KG1 (cell line): Measurements from ENCODE around the gene BMPR1B.

Source experiments
- DNase-seq: peaks from one replicate; lab custom pipeline; 2025; lab: John Stamatoyannopoulos, UW

BMPR1B gene

DNA sequence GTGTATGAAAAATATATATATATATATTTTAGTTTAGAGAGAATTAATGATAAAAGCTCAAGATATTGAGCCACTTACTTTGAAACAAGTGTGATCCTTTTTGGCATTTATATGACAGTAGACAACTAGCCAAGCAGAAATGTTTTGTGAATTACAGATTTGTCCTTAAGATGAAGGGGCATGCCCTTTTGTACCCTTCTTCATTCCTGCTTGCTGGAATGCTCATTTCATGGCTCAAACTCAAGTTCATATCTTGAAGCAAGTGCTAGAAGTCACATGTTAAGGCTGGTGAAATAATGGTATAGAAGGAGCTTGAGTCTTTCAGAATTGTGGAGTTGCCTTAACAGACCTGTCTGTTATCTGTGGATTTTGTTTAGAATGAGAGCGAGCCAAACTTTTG is 203.0 kb downstream of the BMPR1B start:
- no peak for DNase-seq

DNA sequence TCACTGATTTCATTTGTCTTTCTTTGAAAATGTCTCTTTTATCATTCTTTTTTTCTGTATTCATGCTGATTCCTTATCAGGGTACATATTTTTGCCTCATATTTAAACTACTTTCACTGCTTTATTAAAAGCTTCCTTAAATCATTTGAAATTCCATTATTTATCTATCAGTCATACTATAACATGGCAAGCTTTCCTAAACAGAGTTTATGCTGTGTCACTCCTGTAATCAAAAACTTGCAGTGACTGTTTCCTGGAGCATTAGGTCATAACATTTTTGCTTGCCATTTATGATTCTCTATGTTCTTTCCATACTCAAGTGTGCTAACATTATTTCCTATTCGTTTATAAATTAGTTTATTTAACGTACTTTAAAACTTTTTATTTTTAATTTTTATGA is 203.7 kb downstream of the BMPR1B start:
- no peak for DNase-seq

DNA sequence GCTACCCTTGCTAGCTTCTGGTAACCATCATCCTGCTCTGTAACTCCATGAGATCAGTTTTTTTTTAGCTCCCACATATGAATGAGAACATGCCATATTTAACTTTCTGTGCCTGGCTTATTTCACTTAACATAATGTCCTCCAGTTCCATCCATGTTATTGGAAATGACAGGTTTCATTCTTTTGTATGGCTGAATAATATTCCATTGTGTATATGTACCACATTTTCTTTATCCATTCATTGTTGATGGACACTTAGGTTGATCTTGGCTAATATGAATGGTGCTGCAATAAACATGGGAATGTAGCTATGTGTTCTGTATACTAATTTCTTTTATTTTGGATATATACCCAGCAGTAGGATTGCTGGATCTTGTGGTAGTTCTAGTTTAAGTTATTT is 204.7 kb downstream of the BMPR1B start:
- DNase-seq, result no peak

DNA sequence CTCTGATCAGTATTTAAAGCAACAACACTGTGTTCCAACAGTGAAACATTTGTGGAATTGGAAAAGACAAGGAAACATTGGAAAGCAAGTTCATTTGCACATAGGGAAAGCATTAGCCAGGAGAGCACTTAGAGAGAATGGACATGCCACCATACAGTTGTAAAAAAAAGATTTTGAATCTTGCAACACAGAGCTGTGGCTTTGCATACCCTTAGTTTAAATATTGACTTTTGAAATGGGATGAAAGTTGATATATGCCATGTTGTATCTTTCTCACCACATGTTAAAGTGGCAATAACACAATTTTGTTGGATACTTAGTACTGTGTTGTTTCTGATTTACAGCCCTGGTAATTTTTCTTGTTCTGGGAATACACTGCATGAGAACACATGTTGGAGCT is 208.1 kb downstream of the BMPR1B start:
- DNase-seq, result no peak

DNA sequence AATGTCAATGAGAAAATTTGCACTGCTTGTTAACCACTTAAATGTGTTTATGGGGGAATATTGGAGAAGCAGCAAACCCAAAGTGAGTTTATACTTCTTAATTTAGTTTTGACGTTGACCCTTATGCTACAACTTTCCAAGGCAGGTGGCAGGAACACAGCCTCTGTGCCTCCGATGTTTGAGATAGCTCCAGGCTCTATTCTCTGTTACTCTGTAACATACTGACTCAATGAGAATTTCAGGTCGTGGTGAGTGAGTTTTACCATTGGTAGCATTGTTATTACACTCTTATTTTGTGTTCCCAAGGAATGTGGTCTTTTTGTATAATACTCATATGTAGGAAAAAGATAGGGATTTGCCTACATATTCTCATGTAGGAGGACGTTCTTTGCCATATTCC is 210.7 kb downstream of the BMPR1B start:
- DNase-seq, result no peak

DNA sequence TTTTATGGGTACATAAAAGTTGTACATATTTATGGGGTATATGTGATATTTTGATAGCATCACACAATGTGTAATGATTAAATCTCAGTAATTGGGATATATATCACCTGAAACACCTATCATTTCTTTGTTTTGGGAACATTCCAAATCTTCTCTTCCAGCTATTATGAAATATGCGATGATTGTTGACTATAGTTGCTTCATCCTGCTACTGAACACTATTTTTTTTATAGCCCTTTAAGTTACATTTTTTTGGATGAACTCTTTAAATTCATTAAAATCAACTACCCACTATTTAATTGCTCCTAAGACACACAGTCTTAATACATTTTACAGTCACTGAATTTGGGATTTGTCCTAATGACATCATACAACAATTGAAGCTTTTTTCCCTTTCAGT is 212.9 kb downstream of the BMPR1B start:
- no peak for DNase-seq

DNA sequence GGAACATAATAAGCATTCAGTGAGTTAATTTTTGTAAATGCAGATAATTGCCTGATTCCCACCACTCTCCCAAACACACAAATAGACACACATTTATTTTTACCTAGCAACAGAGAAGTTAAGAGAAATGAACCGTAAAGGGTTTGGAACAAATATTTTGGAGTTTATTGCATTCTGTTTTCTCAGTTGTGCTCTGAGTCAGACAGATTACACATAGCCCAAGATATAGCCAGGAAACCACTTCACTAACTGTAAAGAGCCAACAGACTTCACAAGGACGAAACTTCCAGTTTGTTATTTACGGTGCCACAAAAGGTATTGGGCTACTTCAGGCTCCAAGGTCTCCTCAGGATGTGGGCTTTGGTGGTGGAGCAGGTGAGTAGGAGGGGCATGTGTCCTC is 217.0 kb downstream of the BMPR1B start:
- DNase-seq, result no peak

DNA sequence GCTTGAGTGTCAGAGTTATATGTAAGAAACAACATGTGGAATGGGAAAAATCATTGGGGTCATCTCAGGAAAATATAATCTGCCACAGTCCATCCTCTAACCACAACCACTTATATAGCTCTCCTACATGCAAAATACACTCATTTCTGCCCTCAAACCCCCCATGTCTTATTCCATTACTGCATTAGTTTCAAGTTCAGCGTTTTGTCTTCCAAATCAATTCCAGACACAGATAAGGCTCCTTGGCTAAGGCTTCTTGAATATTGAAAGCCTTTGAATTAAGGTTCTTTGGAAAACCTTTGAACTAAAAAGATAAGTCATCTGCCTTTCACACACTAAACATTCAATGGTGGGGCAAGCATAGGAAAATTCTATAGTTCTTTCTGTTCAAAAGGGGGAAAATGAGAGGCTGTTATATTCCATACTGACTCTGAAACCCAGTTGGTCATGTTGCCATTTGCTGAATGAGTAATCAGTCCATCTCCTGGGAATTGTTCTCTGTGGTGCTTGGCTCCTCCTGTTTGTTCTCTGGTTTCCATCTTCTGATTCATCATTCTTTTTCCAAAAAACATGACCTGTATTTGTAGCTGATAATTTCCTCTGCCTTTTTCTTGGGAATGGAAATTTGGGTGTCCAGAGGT is 218.7 kb downstream of the BMPR1B start:
- DNase-seq, result no peak

DNA sequence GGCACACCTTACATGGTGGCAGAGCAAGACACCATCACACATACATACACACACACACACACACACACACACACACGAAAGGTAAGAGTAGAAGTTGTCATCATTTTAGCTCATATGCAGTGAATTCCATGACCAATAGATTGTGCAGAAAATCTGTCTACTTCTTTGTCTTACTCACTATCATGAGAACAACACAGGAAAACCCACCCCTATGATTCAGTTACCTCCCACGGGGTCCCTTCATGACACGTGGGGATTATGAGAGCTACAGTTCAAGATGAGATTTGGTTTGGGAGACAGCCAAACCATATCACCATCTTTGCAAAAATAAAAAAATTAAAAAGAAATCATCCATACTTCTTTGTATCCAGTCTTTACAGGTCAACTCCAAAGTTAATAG is 221.1 kb downstream of the BMPR1B start:
- no peak for DNase-seq

DNA sequence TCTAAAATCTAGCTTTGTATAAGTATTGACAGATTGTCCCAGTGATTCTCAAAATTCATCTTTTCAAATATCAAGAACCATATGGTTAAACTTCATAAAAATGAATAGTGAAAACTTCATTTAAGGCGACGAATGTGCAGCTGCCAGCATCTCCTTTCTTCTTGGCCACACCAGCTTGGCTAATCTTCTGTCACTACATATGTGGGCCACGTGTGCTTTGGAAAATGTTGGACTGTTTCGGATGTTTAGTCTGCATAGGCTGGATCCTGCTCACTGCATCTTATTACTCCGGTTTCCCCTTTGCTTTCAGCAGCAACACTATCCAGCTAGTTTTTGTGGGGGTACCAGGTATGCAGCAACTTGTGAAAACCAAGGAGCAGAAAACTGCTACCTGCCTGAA is 221.9 kb downstream of the BMPR1B start:
- no peak for DNase-seq

DNA sequence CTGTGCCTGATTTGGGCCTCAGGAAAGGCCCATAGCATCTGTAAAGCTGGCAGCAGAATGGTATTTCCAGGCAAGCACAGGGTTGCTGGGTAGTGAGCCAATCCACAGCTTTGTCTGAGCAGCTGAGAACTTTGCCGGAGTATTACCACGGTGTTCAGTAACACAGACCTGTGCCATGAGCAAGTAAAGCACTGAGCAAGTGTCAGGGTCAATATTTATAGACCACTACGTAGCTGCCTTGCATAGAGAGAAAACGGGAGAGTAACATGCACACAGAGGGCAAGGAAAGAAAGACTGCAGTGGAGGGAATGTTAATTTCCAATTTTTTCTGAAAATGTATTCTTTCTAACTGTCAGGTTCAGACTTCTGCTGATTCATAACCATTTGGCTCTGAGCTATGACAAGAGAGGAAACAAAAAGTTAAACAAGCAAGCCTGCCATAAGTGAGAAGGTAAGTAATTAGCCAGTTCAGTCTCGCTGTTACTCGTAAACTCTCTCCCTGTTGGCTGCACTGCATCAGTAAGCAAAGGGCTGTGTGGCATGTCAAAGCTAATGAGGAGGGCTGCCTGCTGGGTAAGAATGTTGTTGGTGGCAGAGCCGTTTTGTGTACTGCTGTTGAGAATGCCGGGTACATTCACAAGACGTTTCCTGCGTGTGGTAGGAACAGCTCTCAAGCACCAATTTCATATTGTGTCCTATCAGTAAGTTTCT is 238.1 kb downstream of the BMPR1B start:
- no peak for DNase-seq

DNA sequence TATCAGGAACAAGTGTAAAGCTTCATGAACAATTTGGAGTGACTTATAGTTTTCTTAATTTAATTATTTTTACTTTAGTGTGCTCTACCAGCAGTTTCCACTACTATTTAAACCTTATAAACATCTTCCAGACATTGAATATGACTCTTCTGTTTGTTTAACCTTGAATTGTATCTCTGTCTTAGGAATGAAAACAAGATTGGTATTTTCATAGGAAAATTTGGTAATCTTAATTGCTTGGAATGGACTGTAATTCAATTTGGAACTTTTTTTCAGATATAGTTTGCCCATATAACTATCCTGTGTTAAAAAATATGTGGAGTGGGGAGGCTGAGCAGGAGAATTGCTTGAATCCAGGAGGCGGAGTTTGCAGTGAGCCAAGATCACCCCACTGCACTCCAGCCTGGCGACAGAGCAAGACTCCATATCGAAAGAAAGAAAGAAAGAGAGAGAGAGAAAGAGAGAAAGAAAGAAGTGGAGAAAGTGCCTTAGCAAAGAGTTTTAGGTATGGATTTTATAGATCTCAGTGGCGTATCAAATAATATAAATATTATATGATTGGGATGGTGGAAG is 242.4 kb downstream of the BMPR1B start:
- DNase-seq, result no peak

DNA sequence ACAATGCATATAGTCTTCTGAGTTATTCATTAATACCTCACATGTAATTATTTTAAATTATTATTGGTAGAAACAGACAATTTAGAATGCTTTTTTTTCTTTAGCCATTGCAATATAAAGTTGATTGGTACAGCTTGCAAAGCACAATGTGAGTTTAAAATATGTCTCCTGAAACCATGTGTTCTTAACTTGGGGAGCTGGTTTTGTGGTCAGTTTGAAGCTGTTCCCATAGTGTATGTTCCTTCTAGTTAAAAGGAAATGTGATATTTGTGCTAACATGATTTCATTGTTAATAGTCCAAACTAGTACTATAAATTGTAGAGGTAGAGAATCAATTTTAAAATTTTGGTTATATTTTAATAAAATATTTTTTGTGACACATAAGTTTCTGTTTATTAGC is 247.2 kb downstream of the BMPR1B start:
- no peak for DNase-seq

DNA sequence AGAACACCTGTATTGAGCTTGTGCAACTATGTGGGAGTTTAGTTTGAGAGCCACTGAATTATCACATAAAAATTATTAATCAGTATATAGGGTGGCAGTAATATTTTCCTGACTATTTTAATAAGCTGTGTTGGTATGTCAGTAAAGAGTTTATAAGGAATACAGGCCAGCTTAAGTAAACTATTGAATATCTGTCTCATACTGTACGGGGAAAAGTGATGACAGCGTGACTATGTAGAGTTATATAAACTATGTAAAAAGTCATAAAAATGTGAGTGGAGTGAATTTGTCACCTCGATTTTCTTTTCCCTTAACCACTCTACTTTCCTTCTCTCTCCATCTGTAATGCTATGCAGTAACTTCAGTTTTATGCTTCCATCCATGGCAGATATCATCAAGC is 250.2 kb downstream of the BMPR1B start:
- no peak for DNase-seq

DNA sequence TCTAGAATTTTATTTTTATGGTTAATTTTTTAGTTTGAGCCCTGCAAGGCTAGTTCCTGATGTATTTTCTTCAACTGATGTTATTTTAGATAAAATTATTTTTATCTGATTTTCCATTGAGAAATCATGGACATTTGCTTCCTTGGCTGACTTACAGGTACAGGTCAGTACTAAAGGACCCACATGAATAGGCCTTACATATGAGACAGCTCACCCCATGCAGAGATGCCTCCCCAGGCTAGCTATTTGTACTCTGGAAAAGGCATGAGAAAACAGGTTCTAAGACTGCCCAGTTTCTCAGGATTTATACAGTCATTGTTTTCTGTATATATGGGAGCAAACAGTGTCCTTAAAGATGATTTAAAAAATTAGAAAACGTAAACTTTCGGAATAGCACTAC is 255.5 kb downstream of the BMPR1B start:
- DNase-seq, result no peak

DNA sequence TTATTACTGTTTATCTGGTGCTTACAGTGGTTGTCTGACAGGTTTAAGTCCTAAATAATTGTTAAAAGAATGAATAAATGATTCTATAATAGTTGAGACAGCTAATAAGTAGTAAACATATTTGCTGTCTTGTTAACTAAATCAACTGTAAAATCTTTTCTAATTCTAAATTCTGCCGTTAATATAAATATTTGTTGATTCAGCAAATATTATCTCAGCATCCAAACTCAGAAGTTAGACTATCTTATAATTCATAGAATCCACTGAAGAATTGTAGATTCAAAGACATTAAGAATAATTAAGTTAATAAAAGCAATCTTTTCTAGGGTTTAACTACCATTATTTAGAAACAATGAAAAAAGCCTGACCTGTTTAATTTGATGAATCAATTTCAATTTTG is 256.3 kb downstream of the BMPR1B start:
- no peak for DNase-seq

DNA sequence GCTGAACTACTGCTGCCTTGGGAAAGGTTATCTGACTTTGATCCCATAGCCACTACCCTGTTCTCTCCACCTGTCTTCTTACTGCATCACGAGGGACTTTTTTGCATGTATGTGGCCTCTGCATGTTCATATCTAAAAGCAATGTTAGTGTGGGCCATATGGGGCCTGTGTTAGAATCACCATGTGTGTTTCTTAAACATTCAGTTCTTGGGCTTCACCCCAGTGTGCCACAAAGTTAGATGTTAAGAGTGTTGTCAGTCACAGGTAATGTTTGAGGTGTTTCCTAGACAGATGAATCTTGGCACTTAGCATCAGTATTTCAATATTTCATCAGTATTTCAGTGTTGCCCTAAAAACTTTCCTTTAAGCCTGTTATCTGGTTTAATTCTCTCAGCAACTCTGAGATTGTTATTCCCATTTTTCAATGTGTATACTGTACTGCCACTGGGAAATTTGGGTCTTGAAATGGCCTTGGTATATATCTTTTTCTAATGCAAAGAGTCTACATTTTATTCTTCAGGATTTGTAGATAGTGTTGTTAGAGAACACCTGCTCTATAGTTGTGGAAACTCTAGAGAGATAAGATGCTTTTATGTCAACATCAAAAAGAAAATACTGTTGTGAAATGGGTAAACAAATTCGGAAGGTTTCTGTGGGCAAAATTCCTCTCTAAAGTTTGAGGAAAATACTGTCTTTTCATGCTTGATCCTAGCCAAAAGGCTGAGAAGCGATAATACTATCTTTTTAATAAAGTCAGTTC is 259.7 kb downstream of the BMPR1B start:
- DNase-seq, result no peak

DNA sequence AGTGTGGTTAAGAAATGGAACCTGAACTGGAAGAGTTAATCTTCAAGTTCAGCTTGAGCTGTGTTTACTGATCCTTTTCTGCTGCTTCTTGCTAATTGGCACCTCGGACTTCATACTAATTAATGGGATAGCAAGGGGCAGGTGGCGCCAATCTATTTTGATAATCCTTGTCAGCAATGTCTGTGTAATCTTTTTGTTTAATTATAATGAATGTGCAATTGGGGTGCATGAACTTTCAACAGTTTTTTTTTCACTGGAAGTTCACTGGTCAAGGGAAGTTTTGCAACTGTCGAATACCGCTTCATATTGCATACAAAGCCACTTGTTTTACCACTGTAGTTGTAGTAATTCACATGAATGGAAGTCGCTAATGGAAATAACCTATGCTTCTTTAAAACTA is 261.0 kb downstream of the BMPR1B start:
- no peak for DNase-seq

DNA sequence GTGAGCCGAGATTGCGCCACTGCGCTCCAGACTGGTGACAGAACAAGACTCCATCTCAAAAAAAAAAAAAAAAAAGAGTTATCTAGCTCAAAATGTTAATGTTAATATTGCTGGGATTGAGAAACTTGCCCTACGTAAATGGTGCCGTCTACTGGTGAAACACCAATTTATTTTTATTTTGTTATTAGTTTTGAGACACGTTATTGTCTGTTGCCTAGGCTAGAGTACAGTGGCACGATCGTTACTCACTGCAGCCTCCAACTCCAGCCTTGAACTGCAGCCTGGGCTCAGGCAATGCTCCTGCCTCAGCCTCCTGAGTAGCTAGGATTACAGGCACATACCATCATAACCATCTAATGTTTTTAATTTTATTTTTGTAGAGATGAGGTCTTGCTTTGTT is 262.8 kb downstream of the BMPR1B start:
- DNase-seq, result no peak

DNA sequence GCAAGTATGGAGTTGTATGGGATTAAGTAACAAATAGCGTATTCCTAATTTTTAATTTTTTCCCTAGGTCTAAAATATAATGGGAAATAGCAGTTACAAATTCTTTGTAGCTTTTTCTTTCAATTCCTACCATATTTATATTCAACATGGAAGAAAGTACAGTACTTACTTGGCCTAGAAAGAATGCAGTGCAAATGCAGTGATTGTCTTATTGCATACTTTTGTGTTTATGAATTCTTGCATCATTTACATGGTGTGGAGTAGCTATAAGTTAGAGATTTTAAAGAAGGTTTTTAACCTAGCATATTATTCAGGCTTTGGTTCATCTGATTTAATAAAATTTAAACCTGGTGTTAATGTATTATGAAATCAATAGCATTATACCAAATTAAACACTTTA is 263.3 kb downstream of the BMPR1B start:
- DNase-seq, result no peak

DNA sequence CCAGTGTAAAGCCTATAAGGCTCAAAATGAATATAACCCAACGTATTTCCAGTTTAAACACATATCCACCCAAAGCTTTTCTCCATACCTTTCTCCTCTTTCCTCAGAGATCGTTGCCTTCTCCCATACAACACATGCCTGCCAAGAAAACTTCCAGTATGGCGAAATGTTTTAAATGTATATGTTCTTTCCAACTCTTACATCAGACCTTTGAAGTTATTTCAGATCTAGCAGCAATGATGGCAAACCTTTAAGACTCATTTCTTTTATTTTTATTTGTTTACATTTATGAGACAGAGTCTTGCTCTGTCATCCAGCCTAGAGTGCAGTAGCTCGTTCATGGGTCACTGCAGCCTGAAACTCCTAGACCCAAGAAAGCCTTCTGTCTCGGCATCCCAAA is 265.4 kb downstream of the BMPR1B start:
- no peak for DNase-seq

DNA sequence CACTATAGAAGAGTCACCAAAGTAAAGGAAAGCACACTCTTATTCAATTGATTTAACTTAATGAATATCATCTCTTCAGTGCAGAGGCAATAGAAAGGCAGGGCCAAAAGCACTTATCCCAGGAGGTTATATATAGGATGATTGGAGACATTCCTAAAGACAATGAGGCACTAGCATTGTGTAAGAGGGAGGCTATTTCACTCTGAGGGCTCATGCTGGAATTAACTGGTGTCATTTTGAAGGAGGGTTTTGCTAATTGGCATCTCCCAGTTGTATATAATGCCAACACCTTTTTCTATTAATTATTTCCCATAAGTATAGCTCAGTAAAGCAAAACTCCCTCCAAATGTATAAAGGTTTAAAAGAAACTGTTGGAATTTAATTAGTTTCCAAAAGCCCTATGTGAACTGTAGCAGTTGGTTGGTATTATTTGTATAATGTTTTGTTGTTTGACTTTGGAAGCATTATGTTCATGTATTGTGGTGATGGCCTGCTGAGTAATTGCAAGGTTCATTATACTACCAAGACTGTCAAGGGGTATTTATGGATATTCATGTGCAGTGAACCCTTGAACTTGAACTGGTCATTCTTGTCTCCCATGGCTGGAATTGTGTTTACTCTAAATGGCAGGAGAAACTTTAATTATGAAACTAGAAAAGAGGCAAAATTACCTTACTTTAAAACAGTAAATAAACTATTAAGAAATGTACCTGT is 270.3 kb downstream of the BMPR1B start:
- DNase-seq, result no peak
